HCT116 (cell line): ENCODE results near the gene TMUB1. TPM values are rescaled to one million over a fixed set of nuclear protein-coding genes. Genes with fewer than 3 reads are reported as not detected.

Experiments used
- ATAC-seq: fragments of 200-7000 bp; cut with Tn5 transposase; 2 replicates; pipeline ENCODE4 v1.9.1; 2020; ENCODE audit warnings: mild to moderate bottlenecking, moderate library complexity
- BruUV-seq: library from RNA; stranded (reverse); fragments of 400-500 nt; replicated peaks from 2 replicates; lab custom pipeline; 2021; lab: Mats Ljungman, UMichigan
- CTCF ChIA-PET: fragments of 300-600 bp; sonication (Branson Sonifier 250); formaldehyde crosslinking; loops from one replicate; lab custom pipeline; 2021; ENCODE audit warnings: antibody characterized with exemption; lab: Charles Lee
- POLR2A ChIA-PET: fragments of 300-600, 350-600 bp; sonication (Branson Sonifier 250); formaldehyde crosslinking; loops from one replicate; lab custom pipeline; 2021; ENCODE audit warnings: antibody characterized with exemption; lab: Charles Lee
- RAD21 ChIA-PET, 2 experiments: fragments of 300-600 bp; sonication (Branson Sonifier 250); formaldehyde crosslinking; loops; one replicate each; lab custom pipeline; 2023; ENCODE audit warnings: low total read pairs in 2 of 2; ENCODE audit not compliant: uncharacterized antibody in 2 of 2, unreplicated experiment in 2 of 2, low non-redundant PET in 1 of 2; lab: Charles Lee
- DNase-seq: peaks from one replicate; pipeline ENCODE4 v3.0.0-alpha.2; 2010; ENCODE audit warnings: low read depth, low spot score
- H2AFZ ChIP-seq: fragments of 200-600 bp; shearing (Covaris generic), sonication (generic); 2 replicates; pipeline ENCODE4 v1.6.1; 2017; ENCODE audit warnings: low read depth, mixed run types, mixed read lengths, antibody characterized with exemption, low read length; ENCODE audit not compliant: poor library complexity, severe bottlenecking
- H3K27ac ChIP-seq: 2 replicates; pipeline ENCODE4 v1.5.1; 2012; ENCODE audit warnings: low read depth, low read length
- H3K27me3 ChIP-seq: fragments of 200-600 bp; sonication (generic); 2 replicates; pipeline ENCODE4 v1.6.1; 2016; ENCODE audit warnings: mixed run types, low read length, mixed read lengths; ENCODE audit not compliant: insufficient read depth
- H3K36me3 ChIP-seq, 2 experiments: fragments of 200-500 bp in 1 of 2; fragments of 200-600 bp in 1 of 2; sonication (Bioruptor generic) in 1 of 2; sonication (generic) in 1 of 2; 2 replicates each; pipeline versions ENCODE4 v1.5.1 to v1.6.1; 2014 to 2016; ENCODE audit warnings: low read length in 2 of 2, inconsistent platforms in 1 of 2, mixed read lengths in 1 of 2, mixed run types in 1 of 2; ENCODE audit not compliant: insufficient read depth in 2 of 2, control insufficient read depth in 1 of 2
- H3K4me1 ChIP-seq, 2 experiments: fragments of 200-600 bp in 1 of 2; sonication (generic) in 1 of 2; 2 replicates each; pipeline versions ENCODE4 v1.5.1 to v1.6.1; 2012 to 2017; ENCODE audit warnings: low read length in 2 of 2, inconsistent platforms in 1 of 2, mild to moderate bottlenecking in 1 of 2, mixed read lengths in 1 of 2, mixed run types in 1 of 2, moderate library complexity in 1 of 2; ENCODE audit not compliant: insufficient read depth in 2 of 2, control insufficient read depth in 1 of 2
- H3K4me2 ChIP-seq: fragments of 200-600 bp; sonication (generic); 2 replicates; pipeline ENCODE4 v1.6.1; 2017; ENCODE audit warnings: mixed run types, low read length, mixed read lengths
- H3K4me3 ChIP-seq, 2 experiments: fragments of 200-600 bp in 1 of 2; sonication (generic) in 1 of 2; replicated peaks in 1 of 2; 2 replicates each; pipeline ENCODE4 v1.5.1; 2011 to 2016; ENCODE audit warnings: low read length in 2 of 2, control low read depth in 1 of 2, low read depth in 1 of 2, mild to moderate bottlenecking in 1 of 2, mixed read lengths in 1 of 2, mixed run types in 1 of 2
- H3K79me2 ChIP-seq: fragments of 200-600 bp; sonication (generic); 2 replicates; pipeline ENCODE4 v1.6.1; 2017; ENCODE audit warnings: mild to moderate bottlenecking, mixed run types, low read length, moderate library complexity, mixed read lengths; ENCODE audit not compliant: insufficient read depth
- H3K9ac ChIP-seq: fragments of 200-600 bp; sonication (generic); 2 replicates; pipeline ENCODE4 v1.6.1; 2016; ENCODE audit warnings: low read length, mixed read lengths
- H3K9me2 ChIP-seq: fragments of 200-600 bp; sonication (generic), shearing (Covaris generic); 2 replicates; pipeline ENCODE4 v1.6.1; 2017; ENCODE audit warnings: mixed run types, mild to moderate bottlenecking, moderate library complexity; ENCODE audit not compliant: insufficient read depth
- H3K9me3 ChIP-seq, 2 experiments: fragments of 200-500 bp in 1 of 2; fragments of 200-600 bp in 1 of 2; sonication (Bioruptor generic) in 1 of 2; sonication (generic) in 1 of 2; 2 replicates each; pipeline ENCODE4 v1.6.1; 2014 to 2017; ENCODE audit warnings: low read length in 2 of 2, mixed read lengths in 2 of 2, inconsistent platforms in 1 of 2, low read depth in 1 of 2, mild to moderate bottlenecking in 1 of 2, mixed run types in 1 of 2, moderate library complexity in 1 of 2; ENCODE audit not compliant: control insufficient read depth in 1 of 2, insufficient read depth in 1 of 2
- H4K20me1 ChIP-seq: fragments of 200-600 bp; sonication (generic), shearing (Covaris generic); 2 replicates; pipeline ENCODE4 v1.6.1; 2017; ENCODE audit warnings: mixed run types, mild to moderate bottlenecking, moderate library complexity; ENCODE audit not compliant: insufficient read depth
- ATF3 ChIP-seq: IDR thresholded peaks from 2 replicates; pipeline ENCODE4 v1.6.1; 2012
- CBX3 ChIP-seq: IDR thresholded peaks from 2 replicates; pipeline ENCODE4 v1.6.1; 2012; ENCODE audit warnings: low read depth
- CEBPB ChIP-seq: IDR thresholded peaks from 2 replicates; pipeline ENCODE4 v1.6.1; 2012; ENCODE audit warnings: low read depth
- CTCF ChIP-seq, 3 experiments: fragments of 200-600 bp in 1 of 3; sonication (generic) in 1 of 3; IDR thresholded peaks in 2 of 3; conservative IDR thresholded peaks in 1 of 3; 2 replicates each; pipeline ENCODE4 v1.5.1; 2012 to 2017; ENCODE audit warnings: low read depth in 2 of 3, low read length in 2 of 3, antibody characterized with exemption in 1 of 3, borderline replicate concordance in 1 of 3, control low read depth in 1 of 3, mild to moderate bottlenecking in 1 of 3, mixed read lengths in 1 of 3, mixed run types in 1 of 3, moderate library complexity in 1 of 3; ENCODE audit not compliant: insufficient read depth in 1 of 3
- EGR1 ChIP-seq: IDR thresholded peaks from 2 replicates; pipeline ENCODE4 v1.6.1; 2012; ENCODE audit warnings: low read depth
- ELF1 ChIP-seq: IDR thresholded peaks from 2 replicates; pipeline ENCODE4 v1.6.1; 2012; ENCODE audit warnings: low read depth, borderline replicate concordance
- FOSL1 ChIP-seq: IDR thresholded peaks from 2 replicates; pipeline ENCODE4 v1.6.1; 2012; ENCODE audit warnings: low read depth
- JUND ChIP-seq: IDR thresholded peaks from 2 replicates; pipeline ENCODE4 v1.6.1; 2012
- POLR2A ChIP-seq: IDR thresholded peaks from 2 replicates; pipeline ENCODE4 v1.7.0; 2011; ENCODE audit warnings: borderline replicate concordance; ENCODE audit not compliant: insufficient read depth, insufficient read length; ENCODE audit errors: extremely low read depth
- POLR2AphosphoS5 ChIP-seq: IDR thresholded peaks from 2 replicates; pipeline ENCODE4 v1.6.1; 2011; ENCODE audit warnings: mild to moderate bottlenecking, low read depth, low read length, moderate library complexity
- SIN3A ChIP-seq: IDR thresholded peaks from 2 replicates; pipeline ENCODE4 v1.6.1; 2012; ENCODE audit warnings: low read depth
- SP1 ChIP-seq: IDR thresholded peaks from 2 replicates; pipeline ENCODE4 v1.6.1; 2012; ENCODE audit warnings: low read depth
- SRF ChIP-seq: IDR thresholded peaks from 2 replicates; pipeline ENCODE4 v1.6.1; 2012; ENCODE audit warnings: low read depth
- ZBTB33 ChIP-seq: IDR thresholded peaks from 2 replicates; pipeline ENCODE4 v1.6.1; 2011; ENCODE audit warnings: mild to moderate bottlenecking, low read length, moderate library complexity; ENCODE audit not compliant: insufficient replicate concordance; ENCODE audit errors: extremely low read depth
- ZFX ChIP-seq: fragments of 450-650 bp; IDR thresholded peaks from 2 replicates; pipeline ENCODE4 v1.6.1; 2017
- ZNF274 ChIP-seq: fragments of 200-500 bp; sonication (Bioruptor generic); IDR thresholded peaks from 2 replicates; pipeline ENCODE4 v1.6.1; 2014; ENCODE audit warnings: mild to moderate bottlenecking, low read depth, low read length, inconsistent platforms
- intact Hi-C: fragments of 100-400 bp; cut with micrococcal nuclease; formaldehyde crosslinking; loops from 2 replicates; pipeline ENCODE4 v1.10.0; 2022
- total RNA-seq: library from RNA; stranded (reverse); gene quantifications from one replicate; pipeline ENCODE4 v1.2.1, GENCODE V29; 2021; ENCODE audit not compliant: unreplicated experiment

The TMUB1 gene
- total RNA-seq, 1 experiment from 2014 or later = 75.8 TPM

GRCh38 chr7:151124899-151125399 lies 41.7 kb upstream of the TMUB1 start:
- no peak for TF ChIP-seq POLR2AphosphoS5
- TF ChIP-seq CTCF (IDR thresholded peaks at IDR 0.05 in 2 of 3, conservative IDR thresholded peaks at IDR 0.05 in 1 of 3; ENCODE audit: borderline replicate concordance in 1 of 3, insufficient read depth in 1 of 3, low read depth in 2 of 3, low read length in 2 of 3) = no peak
- TF ChIP-seq ZFX = no peak
- TF ChIP-seq EGR1 = no peak
- Histone ChIP-seq H3K9me2 (no peaks in the 10 kb centered on the region), H3K27ac (no peak overlapping the region), H3K36me3 (peaks cover 18 to 25% of the 10 kb centered on the region in 2 experiments; a peak in 3 of 4 replicates), H3K9me3 (no peaks in the 10 kb centered on the region), H4K20me1 (no peaks in the 10 kb centered on the region), H3K4me2 (no peak overlapping the region), H3K79me2 (peaks cover 6% of the 10 kb centered on the region; the same call in 1 of the 2 replicates), H3K4me3 (no peak overlapping the region), H2AFZ (no peak overlapping the region), H3K9ac (no peak overlapping the region), H3K4me1 (peaks cover 0 to 8% of the 10 kb centered on the region in 2 experiments; a peak in 1 of 4 replicates), H3K27me3 (no peaks in the 10 kb centered on the region)
- ChIA-PET RAD21 (no interaction called here), POLR2A (no interaction called here), CTCF (interaction anchor here (1.3 to 1.4 kb wide), 6 partner anchors 15 to 162 kb away, joined by 3 to 8 read pairs (median 4); partner anchors contain the start of genes ABCF2 and FASTK)
- intact Hi-C loops = loop anchor here (1.0 to 10.0 kb wide), 3 partner anchors 47 to 178 kb away; partner anchors contain the start of gene SMARCD3
- no TSS peak for BruUV-seq
- ATAC-seq (no peak), DNase-seq (no peak)

GRCh38 chr7:151124481-151124880 lies 41.2 kb upstream of the TMUB1 start:
- H3K27ac ChIP-seq = no peak overlapping the region
- H3K4me3 ChIP-seq = no peak overlapping the region
- H3K36me3 ChIP-seq = peaks cover 18 to 22% of the 10 kb centered on the region in 2 experiments; a peak in 3 of 4 replicates
- no peak overlapping the region for H2AFZ ChIP-seq
- POLR2A ChIA-PET = no interaction called here
- BruUV-seq = no TSS peak
- no peaks in the 10 kb centered on the region for H4K20me1 ChIP-seq
- peaks cover 6% of the 10 kb centered on the region; the same call in 1 of the 2 replicates for H3K79me2 ChIP-seq
- ATAC-seq = no peak
- no peak overlapping the region for H3K9ac ChIP-seq
- no peaks in the 10 kb centered on the region for H3K9me3 ChIP-seq
- no peak overlapping the region for H3K4me2 ChIP-seq
- RAD21 ChIA-PET = no interaction called here
- no peak for DNase-seq
- peaks cover 0 to 8% of the 10 kb centered on the region in 2 experiments; a peak in 1 of 4 replicates for H3K4me1 ChIP-seq
- H3K9me2 ChIP-seq = no peaks in the 10 kb centered on the region
- CTCF ChIA-PET = interaction anchor here (1.0 to 1.4 kb wide), 17 partner anchors 9 to 178 kb away, joined by 3 to 8 read pairs (median 4); partner anchors contain the start of genes ABCB8, ABCF2 and FASTK
- no peaks in the 10 kb centered on the region for H3K27me3 ChIP-seq
- intact Hi-C loops = loop anchor here (1.0 to 10.0 kb wide), 3 partner anchors 48 to 179 kb away; partner anchors contain the start of gene SMARCD3
- TF ChIP-seq ELF1 (no peak), FOSL1 (no peak), SIN3A (no peak), SRF (no peak), ATF3 (no peak), JUND (no peak), ZNF274 (no peak), POLR2A (no peak), ZBTB33 (no peak), CBX3 (no peak), CEBPB (no peak), SP1 (no peak)
